HG03103 (cell line): ENCODE measurements around the gene ADAM10.

Experiments used
- ATAC-seq: cut with Tn5 transposase; IDR thresholded peaks from one replicate; pipeline ENCODE4 v1.9.1; 2021; ENCODE audit warnings: low read depth; ENCODE audit not compliant: unreplicated experiment

The ADAM10 gene

DNA sequence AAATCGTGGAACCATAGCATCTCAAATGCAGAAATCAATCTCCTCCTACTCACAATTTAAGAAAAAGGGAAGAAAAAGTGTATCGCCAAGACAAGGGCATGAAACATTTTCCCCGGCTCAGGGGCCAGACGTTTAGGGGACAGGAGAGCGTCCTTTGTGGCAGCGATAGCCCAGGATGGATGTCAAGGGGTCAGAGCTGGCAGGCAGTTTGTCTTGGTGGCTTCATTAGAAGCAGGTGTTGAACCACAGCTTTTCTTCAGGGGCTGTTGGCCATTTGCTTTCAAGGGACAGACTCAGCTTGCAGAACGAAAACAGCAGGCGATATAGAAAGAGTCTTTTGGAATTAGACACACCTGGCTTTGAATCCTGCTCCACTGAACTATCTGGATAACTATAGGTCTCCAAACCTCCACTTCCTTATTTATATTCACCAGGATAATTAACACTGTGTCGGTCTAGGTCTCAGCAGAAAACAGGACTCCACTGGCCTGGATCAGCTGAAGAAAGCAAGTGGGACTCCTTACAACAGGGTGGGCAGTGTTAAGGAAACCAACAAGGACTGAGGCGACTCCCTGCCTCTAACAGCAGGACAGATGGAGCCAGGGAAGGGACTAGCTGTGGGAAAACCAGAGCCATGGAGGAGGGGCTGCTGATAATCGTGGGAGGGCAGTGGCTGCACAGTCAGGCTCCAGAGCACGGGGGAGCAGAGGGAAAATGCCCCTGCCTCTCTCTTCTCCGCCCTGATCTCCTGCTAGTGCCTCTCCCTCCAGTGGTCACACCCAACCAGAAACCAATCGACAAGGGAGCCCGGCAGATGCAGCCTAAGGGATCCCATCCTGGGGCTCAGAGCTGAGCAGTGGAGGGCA, 194.1 kb downstream of the ADAM10 start:
- ATAC-seq: no peak

DNA sequence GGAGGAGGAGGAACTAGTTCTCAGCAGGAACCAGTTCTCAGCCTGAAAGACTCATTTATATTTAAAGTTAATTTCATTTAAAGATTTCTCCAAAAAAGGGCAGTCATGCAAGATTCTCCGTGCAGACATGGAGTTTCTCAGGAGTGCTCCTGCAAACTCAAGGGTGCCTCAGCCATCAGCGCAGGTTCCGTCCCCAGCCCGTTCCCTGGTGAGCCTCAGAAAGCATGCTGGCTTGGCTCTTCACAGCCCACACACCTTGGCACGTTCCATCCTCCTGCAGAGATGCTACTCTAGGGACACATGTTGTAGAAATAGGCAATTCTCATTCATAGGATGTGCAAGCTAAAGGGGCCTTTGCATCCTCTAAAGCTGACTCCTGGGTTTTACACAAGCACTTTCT, 194.7 kb downstream of the ADAM10 start:
- no peak for ATAC-seq

DNA sequence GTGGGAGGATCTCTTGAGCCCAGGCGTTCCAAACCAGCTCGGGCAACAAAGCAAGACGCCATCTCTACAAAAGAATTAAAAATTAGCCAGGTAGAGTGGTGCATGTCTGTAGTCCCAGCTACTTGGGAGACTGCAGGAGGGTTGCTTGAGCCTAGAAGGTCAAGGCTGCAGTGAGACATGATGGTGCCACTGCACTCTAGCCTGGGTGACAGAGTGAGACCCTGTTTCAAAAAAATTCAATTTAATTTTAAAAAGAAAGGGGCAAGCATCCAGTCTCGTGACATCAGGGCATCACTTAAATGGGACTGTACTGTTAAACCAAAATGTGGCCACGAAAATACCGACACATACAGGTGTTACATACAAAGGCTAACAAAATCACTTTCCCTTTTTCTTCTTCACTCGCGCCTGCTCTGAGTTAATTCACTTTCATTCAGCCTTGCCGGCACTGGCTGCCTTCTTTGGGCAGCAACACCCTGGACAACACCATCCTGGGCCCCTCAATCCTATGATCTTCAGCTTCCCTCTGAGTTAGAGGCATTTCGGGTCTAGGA, 196.1 kb downstream of the ADAM10 start:
- no peak for ATAC-seq

DNA sequence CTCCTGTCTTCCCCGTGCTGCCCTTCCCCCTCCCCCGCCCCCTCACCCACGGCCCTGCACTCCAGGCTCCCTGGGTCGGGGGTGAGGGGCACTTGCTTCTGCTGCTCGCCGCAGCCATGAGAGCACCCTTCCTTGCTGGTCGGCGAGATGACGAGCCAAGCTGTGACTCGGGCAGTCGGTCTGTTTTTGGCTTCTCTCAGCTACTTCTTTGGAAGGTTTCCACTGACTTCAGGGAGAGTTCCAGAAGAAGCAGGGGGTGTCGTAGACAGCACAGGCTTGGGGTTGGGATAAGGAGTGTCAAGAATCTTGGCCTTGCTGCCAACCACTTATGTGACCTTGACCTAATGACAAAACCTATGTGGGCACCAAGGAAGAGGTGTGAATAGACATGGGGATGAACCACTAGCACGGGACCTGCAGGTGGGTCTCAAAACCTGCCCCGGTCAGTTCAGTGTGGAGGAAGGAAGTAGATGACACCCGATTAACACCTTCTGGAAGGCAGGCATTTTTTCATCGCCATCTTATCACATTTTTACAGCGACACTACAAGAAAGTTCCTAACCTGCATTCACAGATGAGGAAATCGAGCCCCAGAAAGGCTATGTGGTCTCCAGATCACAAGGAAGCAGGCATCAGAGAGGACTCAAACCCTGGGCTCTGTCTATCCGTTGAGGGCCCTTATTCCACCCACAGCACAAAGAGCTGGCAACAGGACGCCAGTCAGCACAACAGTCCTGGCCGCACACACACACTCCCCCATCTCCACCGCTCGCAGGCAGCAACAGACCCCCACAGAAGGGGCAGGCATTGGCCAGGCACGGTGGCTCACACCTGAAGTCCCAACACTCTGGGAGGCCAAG, 196.8 kb downstream of the ADAM10 start:
- ATAC-seq: no peak

DNA sequence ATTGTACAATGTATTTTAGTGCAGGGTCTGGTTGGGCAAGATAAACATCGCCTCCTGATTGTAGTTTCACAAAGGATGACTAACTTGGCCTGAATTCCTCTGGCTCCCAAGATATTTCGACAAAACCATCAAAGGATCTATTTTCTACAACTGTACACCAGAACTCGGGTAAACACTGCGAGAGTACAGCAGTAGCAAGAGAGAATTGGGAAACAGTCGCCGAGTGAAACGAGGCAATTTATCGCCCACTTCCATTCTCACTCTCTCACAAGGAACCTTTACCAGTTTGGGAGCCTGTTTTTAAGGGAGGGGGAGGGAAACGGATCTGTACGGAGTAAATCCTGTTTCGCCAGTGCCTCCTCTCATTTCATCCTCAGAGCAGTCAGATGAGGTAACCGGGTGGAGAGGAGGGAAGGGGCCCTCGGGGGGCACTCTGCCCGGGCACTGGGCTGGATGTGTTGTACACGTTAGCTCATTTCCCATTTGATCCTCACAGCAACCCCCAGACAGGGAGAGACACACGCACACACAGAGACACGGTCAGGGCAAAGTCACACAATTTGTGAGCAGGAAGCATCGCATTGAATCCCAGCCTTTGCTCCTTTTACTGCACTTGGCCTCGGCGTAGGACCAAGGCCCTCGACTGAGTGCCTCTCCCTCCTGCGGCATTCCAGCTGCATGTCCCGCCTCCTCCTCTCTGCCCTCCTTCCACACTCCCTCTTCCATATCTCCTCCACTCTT, 197.6 kb downstream of the ADAM10 start:
- no peak for ATAC-seq

DNA sequence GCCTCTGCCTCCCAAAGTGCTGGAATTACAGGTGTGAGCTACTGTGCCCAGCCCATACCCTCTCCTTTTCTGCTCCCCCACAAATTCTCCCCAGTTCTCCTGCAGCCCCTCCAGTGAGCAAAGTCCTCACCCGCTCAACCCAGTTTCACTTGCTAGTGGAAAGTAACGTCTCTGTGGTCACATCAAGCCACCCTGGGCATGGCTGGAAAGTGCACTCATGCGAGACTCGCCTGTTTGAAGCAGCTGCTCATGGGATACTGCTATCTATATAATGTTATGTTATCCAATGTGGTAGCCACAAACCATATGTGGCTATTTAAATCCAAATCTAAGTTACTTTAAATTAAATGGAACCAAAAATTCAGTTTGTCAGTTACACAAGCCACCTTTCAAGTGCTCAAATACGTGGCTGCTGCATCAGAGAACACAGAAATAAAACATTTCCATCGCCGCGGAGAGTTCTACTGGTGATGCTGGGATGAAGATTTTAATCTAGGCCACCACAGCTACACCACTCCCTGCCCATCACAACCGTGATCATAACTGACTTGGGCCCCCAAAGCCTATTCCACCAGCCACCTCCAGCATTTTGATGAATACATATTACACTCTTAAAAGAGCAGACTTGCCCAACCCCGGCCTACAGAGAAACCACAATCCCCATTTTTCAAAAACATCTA, 198.3 kb downstream of the ADAM10 start:
- no peak for ATAC-seq

GRCh38 chr15:58549785-58550074, 199.8 kb downstream of the ADAM10 start:
- no peak for ATAC-seq

DNA sequence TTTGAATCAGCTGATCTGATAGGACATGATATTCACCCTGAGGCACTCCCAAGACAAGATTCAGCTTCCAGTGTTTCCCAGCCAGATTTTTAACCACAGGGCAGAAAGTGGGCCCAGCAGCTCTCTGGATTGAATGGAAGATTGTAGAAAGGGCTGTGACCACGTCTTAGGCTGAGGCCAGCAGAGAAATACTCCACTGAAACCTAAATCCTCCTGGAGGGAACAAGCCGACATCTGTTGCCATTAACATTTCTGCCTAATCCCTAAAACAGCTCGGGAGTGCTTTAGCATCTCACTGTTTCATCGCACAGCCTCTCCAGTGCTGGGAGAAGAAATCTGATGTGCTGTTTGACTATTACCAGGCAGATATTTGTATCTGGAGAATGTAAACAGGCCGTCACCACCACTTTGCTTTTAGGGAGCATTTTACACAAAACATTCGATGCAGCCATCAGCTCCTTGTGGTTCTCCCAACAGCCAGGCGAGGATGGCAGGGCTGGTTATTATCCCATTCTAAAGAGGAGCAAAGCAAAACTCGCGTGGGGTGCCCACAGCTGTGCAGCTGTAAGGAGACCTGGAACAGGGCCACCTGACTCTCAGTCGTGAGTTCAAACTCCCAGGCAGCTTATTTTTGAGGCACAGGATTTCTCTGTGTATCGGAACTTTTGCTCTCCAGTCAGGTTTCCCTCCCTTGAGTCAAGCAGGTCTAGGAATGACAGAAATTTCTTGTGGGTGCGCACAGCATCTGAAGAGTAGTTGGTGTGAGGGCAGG, 200.3 kb downstream of the ADAM10 start:
- ATAC-seq: no peak

DNA sequence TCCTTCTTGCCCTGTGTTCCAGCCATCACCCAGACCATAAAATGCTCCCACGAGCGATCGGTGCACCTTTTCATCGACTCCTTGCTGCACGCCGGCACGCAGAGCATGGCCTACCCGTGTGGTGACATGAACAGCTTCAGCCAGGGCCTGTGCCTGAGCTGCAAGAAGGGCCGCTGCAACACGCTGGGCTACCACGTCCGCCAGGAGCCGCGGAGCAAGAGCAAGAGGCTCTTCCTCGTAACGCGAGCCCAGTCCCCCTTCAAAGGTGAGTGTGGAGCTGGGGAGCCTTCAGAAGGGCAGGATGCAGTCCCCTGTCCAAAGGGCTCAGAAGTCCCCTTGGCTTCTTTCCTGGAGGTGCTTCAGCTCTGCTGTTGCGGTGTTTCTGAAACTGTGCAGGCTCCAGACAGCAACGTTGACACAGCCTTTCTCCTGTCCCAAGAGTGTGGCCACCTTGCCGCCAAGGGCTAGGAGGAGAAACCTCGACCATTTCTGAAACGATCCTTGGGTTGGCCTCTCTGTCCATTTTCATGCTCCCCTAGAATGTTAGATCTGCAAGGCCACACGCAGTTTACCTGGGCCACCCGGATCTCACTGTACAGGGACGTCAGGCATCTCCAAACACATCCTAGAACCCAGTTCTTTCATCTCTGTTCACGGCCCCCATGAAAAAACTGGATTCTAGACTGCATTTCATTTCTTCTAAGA, 201.0 kb downstream of the ADAM10 start:
- ATAC-seq: no peak

DNA sequence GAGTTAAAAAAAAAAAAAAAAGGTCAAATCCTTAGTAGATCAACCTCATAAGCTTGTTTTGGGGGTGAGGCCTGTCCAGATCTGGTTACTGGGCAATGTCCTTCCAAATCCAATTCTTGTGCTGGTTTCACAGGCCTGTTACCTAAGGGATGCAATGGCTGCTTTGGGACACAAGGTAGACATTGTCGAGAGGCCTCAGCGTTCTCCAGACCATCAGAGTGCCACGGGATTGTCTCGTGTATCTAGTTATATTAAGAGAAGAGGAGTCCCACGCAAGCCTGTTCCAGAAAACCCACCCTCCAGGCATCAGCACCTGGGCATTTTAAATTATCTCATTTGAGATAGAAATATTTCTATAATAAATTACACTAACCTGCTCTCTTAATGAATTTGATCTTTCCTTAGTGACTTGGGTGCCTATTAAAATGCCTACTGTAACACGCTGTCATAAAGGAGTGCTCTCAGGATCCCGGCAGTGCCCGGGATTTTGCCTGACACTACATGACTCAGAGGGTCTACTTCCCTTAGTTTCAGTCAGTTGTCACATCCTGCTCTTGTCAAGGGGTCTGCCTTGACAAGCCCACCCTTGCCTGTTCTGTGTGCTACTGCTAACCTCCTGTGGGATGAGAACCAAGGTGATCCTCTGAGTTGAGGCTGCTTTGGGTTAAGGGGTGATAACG, 201.7 kb downstream of the ADAM10 start:
- no peak for ATAC-seq

GRCh38 chr15:58546635-58547627, 202.6 kb downstream of the ADAM10 start:
- no peak for ATAC-seq

DNA sequence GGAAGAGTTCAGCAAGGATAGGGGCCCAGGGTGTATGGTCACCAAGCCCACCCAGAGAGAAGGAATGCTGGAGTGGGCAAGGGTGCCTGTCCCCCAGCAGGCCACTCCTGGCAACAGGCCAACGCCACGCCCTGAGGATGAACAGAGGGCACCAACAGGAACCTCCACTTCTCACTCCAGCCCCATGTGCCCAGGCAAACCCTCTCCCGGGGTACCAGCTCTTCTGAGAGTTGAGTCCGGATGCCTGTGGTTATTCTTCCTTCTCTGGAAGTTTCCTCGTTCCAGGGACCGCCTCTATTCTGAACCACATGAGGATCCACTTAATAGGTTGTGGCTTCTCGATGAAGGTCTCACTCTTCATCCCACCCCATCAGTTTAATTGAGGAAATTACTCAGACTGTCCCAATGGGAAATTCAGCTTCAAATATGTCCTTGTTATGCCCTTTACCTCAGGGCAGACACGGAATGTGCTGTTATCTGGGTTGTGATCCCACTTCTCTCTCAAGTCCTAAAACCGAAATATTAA, 203.4 kb downstream of the ADAM10 start:
- no peak for ATAC-seq

DNA sequence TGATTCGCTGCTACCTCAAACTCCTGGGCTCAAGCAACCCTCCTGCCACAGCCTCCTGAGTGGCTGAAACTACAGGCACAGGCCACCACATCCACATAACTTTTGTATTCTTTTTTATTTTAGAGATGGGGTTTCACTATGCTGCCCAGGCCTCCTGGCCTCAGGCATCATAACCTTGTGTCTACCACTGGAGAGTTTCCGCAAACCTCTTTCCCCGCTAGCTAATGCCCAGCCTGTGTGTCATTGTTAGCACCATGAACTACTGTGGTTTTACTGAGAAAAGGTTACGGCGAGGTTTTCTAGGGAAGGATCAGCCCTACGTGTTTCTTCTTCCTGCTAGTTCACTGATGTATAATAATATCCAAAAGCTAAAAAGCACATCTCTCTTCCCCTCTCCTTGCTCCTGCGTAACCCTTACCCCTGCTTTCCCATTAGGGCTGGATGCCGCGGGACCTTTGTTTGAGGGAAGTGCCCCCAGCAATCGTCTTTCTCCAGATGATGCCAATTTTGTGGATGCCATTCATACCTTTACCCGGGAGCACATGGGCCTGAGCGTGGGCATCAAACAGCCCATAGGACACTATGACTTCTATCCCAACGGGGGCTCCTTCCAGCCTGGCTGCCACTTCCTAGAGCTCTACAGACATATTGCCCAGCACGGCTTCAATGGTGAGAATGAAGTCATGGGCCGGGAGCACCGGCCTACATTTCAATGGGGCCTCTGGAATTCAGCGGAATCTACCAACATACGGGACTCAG, 204.0 kb downstream of the ADAM10 start:
- ATAC-seq: no peak

GRCh38 chr15:58544756-58545155, 204.8 kb downstream of the ADAM10 start:
- no peak for ATAC-seq

- no peak for ATAC-seq
Measured at GRCh38 chr15:58543664-58544335, 205.7 kb downstream of the ADAM10 start.
